Measurements from ENCODE around the gene AMDHD2. TPM values are rescaled to one million over a fixed set of nuclear protein-coding genes. Genes with fewer than 3 reads are reported as not detected.

Gene AMDHD2
- total and polyA plus RNA-seq, 2 of the 13 experiments (the other 11 are each of a cell fraction or from before 2014, with no cell fraction given) = 33.5 to 39.1 TPM

DNA sequence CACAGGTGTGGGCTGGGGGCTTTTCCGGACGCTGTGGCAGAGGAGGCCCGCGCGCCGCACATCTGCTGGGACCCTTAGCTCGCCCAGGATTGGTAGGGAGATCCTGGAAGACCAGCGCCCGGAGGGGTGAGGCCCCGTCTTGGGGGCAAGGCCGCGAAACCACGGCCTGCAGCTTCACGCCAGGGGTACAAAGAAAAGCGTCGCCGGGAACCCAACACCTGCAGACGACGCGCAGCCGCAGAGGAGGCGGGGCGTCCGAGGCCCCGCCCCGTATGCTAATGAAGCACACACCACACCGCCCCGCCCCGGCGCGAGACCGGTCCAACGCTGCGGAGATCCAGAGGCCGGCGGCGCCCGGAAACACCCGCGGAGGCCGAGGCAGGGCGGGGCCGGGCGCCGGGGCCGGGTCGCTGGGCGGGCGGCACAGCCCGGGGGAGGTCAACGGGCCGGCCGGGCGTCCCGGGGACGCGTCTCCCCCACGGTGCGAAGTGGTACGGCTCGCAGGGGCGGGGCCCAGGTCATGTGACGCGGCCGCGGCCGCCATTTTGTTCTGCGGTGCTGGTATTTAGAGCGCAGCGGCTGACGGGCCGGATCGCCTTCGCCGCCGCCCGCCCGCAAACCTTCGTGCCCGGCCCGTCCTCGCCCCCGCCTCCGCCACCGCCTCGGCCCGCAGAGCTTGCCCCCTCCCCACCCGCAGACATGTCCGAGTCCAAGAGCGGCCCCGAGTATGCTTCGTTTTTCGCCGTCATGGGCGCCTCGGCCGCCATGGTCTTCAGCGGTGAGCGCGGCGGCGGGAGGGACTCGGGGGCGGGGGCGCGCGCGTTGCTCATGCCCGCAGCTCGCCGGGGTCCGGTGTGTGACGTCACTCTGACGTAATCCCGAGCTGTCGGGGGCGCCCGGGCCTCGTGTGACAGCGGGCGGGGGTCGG, 6.5 kb upstream of the AMDHD2 start, which contains the start of gene ATP6V0C (continued):
- TF ChIP-seq DNMT3B (CRISPR knock-in tag; conservative IDR thresholded peaks at IDR 0.05) = no peak
- peak; percentile 55; the same call in 1 of the 2 replicates for TF ChIP-seq ZNF766 (CRISPR knock-in tag; IDR thresholded peaks at IDR 0.05; ENCODE audit: borderline replicate concordance)
- TF ChIP-seq, protein P1, sequence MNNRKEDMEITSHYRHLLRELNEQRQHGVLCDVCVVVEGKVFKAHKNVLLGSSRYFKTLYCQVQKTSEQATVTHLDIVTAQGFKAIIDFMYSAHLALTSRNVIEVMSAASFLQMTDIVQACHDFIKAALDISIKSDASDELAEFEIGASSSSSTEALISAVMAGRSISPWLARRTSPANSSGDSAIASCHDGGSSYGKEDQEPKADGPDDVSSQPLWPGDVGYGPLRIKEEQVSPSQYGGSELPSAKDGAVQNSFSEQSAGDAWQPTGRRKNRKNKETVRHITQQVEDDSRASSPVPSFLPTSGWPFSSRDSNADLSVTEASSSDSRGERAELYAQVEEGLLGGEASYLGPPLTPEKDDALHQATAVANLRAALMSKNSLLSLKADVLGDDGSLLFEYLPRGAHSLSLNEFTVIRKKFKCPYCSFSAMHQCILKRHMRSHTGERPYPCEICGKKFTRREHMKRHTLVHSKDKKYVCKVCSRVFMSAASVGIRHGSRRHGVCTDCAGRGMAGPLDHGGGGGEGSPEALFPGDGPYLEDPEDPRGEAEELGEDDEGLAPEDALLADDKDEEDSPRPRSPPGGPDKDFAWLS (CRISPR knock-in tag; IDR thresholded peaks at IDR 0.05; ENCODE audit: borderline replicate concordance) = no peak
- TF ChIP-seq ZNF230 (CRISPR knock-in tag; IDR thresholded peaks at IDR 0.05) = no peak
- peak; percentile 30; the same call in 1 of the 2 replicates for TF ChIP-seq NCOA2 (CRISPR knock-in tag; IDR thresholded peaks at IDR 0.05)
- TF ChIP-seq ZNF841 (CRISPR knock-in tag; IDR thresholded peaks at IDR 0.05; ENCODE audit: borderline replicate concordance) = no peak
- no peak for TF ChIP-seq ZNF615 (CRISPR knock-in tag; IDR thresholded peaks at IDR 0.05; ENCODE audit: borderline replicate concordance)
- peak; percentile 47 for TF ChIP-seq DMAP1 (CRISPR knock-in tag; IDR thresholded peaks at IDR 0.05)
- TF ChIP-seq, protein P2, sequence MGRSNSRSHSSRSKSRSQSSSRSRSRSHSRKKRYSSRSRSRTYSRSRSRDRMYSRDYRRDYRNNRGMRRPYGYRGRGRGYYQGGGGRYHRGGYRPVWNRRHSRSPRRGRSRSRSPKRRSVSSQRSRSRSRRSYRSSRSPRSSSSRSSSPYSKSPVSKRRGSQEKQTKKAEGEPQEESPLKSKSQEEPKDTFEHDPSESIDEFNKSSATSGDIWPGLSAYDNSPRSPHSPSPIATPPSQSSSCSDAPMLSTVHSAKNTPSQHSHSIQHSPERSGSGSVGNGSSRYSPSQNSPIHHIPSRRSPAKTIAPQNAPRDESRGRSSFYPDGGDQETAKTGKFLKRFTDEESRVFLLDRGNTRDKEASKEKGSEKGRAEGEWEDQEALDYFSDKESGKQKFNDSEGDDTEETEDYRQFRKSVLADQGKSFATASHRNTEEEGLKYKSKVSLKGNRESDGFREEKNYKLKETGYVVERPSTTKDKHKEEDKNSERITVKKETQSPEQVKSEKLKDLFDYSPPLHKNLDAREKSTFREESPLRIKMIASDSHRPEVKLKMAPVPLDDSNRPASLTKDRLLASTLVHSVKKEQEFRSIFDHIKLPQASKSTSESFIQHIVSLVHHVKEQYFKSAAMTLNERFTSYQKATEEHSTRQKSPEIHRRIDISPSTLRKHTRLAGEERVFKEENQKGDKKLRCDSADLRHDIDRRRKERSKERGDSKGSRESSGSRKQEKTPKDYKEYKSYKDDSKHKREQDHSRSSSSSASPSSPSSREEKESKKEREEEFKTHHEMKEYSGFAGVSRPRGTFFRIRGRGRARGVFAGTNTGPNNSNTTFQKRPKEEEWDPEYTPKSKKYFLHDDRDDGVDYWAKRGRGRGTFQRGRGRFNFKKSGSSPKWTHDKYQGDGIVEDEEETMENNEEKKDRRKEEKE (IDR thresholded peaks at IDR 0.05) = no peak
- peak; percentile 36; the same call in 1 of the 2 replicates for TF ChIP-seq PITX1 (CRISPR knock-in tag; IDR thresholded peaks at IDR 0.05)
- peak; percentile 68; the same call in 1 of the 2 replicates for TF ChIP-seq ZFP82 (CRISPR knock-in tag; IDR thresholded peaks at IDR 0.05; ENCODE audit: borderline replicate concordance)
- no peak for TF ChIP-seq JUNB (CRISPR knock-in tag; IDR thresholded peaks at IDR 0.05; ENCODE audit: borderline replicate concordance)
- no peak for TF ChIP-seq ZNF251 (CRISPR knock-in tag; IDR thresholded peaks at IDR 0.05)
- peak; percentile 87 for TF ChIP-seq RBFOX2 (IDR thresholded peaks at IDR 0.05; ENCODE audit: low read depth, low read length)
- TF ChIP-seq, protein P3, sequence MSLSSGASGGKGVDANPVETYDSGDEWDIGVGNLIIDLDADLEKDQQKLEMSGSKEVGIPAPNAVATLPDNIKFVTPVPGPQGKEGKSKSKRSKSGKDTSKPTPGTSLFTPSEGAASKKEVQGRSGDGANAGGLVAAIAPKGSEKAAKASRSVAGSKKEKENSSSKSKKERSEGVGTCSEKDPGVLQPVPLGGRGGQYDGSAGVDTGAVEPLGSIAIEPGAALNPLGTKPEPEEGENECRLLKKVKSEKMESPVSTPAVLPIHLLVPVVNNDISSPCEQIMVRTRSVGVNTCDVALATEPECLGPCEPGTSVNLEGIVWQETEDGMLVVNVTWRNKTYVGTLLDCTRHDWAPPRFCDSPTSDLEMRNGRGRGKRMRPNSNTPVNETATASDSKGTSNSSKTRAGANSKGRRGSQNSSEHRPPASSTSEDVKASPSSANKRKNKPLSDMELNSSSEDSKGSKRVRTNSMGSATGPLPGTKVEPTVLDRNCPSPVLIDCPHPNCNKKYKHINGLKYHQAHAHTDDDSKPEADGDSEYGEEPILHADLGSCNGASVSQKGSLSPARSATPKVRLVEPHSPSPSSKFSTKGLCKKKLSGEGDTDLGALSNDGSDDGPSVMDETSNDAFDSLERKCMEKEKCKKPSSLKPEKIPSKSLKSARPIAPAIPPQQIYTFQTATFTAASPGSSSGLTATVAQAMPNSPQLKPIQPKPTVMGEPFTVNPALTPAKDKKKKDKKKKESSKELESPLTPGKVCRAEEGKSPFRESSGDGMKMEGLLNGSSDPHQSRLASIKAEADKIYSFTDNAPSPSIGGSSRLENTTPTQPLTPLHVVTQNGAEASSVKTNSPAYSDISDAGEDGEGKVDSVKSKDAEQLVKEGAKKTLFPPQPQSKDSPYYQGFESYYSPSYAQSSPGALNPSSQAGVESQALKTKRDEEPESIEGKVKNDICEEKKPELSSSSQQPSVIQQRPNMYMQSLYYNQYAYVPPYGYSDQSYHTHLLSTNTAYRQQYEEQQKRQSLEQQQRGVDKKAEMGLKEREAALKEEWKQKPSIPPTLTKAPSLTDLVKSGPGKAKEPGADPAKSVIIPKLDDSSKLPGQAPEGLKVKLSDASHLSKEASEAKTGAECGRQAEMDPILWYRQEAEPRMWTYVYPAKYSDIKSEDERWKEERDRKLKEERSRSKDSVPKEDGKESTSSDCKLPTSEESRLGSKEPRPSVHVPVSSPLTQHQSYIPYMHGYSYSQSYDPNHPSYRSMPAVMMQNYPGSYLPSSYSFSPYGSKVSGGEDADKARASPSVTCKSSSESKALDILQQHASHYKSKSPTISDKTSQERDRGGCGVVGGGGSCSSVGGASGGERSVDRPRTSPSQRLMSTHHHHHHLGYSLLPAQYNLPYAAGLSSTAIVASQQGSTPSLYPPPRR (CRISPR knock-in tag; IDR thresholded peaks at IDR 0.05; ENCODE audit: borderline replicate concordance) = no peak
- TF ChIP-seq, protein P4, sequence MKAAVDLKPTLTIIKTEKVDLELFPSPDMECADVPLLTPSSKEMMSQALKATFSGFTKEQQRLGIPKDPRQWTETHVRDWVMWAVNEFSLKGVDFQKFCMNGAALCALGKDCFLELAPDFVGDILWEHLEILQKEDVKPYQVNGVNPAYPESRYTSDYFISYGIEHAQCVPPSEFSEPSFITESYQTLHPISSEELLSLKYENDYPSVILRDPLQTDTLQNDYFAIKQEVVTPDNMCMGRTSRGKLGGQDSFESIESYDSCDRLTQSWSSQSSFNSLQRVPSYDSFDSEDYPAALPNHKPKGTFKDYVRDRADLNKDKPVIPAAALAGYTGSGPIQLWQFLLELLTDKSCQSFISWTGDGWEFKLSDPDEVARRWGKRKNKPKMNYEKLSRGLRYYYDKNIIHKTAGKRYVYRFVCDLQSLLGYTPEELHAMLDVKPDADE (CRISPR knock-in tag; IDR thresholded peaks at IDR 0.05) = no peak
- TF ChIP-seq RFXAP (CRISPR knock-in tag; IDR thresholded peaks at IDR 0.05; ENCODE audit: borderline replicate concordance) = peak; percentile 50; the same call in 1 of the 2 replicates
